Right atrium auricular region (tissue), 2 donors: Measurements from ENCODE around the gene DNTT. TPM values are rescaled to one million over a fixed set of nuclear protein-coding genes. Genes with fewer than 3 reads are reported as not detected.

Experiments used
- DNase-seq: peaks from one replicate; pipeline ENCODE4 v3.0.0-alpha.2; 2019; ENCODE audit warnings: low spot score
- H3K27ac ChIP-seq, 2 donors: fragments of 200-600 bp; sonication (generic); 1 replicate in 1 of 2; 2 replicates in 1 of 2; pipeline ENCODE4 v1.5.1; 2016 to 2019
- H3K27me3 ChIP-seq, 2 donors: fragments of 200-600 bp; sonication (generic); one replicate each; pipeline versions ENCODE4 v1.5.1 to v1.6.0; 2017 to 2019
- H3K36me3 ChIP-seq: fragments of 200-600 bp; sonication (generic); one replicate; pipeline ENCODE4 v1.5.1; 2016
- H3K4me1 ChIP-seq, 2 donors: fragments of 200-600 bp; sonication (generic); one replicate each; pipeline versions ENCODE4 v1.5.1 to v1.6.0; 2017 to 2019
- H3K4me3 ChIP-seq, 2 donors: fragments of 200-600 bp; sonication (generic); 1 replicate in 1 of 2; 2 replicates in 1 of 2; pipeline ENCODE4 v1.5.1; 2017 to 2019; ENCODE audit warnings: mild to moderate bottlenecking in 1 of 2, moderate library complexity in 1 of 2
- H3K9me3 ChIP-seq, 2 donors: fragments of 200-600 bp; sonication (generic); one replicate each; pipeline ENCODE4 v1.5.1; 2019
- CTCF ChIP-seq, 2 donors: fragments of 200-600 bp; sonication (generic); IDR thresholded peaks; one replicate each; pipeline ENCODE4 v1.5.1; 2019; ENCODE audit warnings: antibody characterized with exemption in 2 of 2
- total RNA-seq, 2 donors: library from RNA; depleted of rRNA; stranded (reverse); fragments of >200 nt; gene quantifications; one replicate each; pipeline ENCODE4 v1.1.0, GENCODE V29; 2016

Gene DNTT
- total RNA-seq, 2 donors from 2014 or later, result not detected

GRCh38 chr10:96344178-96344577, 39.9 kb downstream of the DNTT start:
- peaks cover 0 to 10% of the 10 kb centered on the region in 2 donors for H3K4me1 ChIP-seq
- H3K4me3 ChIP-seq, result no peak overlapping the region
- DNase-seq, result no peak
- TF ChIP-seq CTCF (IDR thresholded peaks at IDR 0.05), result no peak
- peaks cover 0 to 9% of the 10 kb centered on the region in 2 donors for H3K9me3 ChIP-seq
- H3K36me3 ChIP-seq, result no peaks in the 10 kb centered on the region
- no peaks in the 10 kb centered on the region for H3K27me3 ChIP-seq
- H3K27ac ChIP-seq, result no peak overlapping the region

- no peaks in the 10 kb centered on the region for H3K36me3 ChIP-seq
- TF ChIP-seq CTCF (IDR thresholded peaks at IDR 0.05), result no peak
- peaks cover 0 to 9% of the 10 kb centered on the region in 2 donors for H3K9me3 ChIP-seq
- no peaks in the 10 kb centered on the region for H3K27me3 ChIP-seq
- H3K4me3 ChIP-seq, result no peak overlapping the region
- H3K27ac ChIP-seq, result no peak overlapping the region
- no peak for DNase-seq
- H3K4me1 ChIP-seq, result no peaks in the 10 kb centered on the region
Measured at GRCh38 chr10:96345222-96345621, 41.0 kb downstream of the DNTT start.

GRCh38 chr10:96346295-96346694, 42.1 kb downstream of the DNTT start:
- no peaks in the 10 kb centered on the region for H3K4me1 ChIP-seq
- no peaks in the 10 kb centered on the region for H3K27me3 ChIP-seq
- no peak for TF ChIP-seq CTCF (IDR thresholded peaks at IDR 0.05)
- H3K9me3 ChIP-seq, result peaks cover 0 to 9% of the 10 kb centered on the region in 2 donors
- DNase-seq, result no peak
- H3K27ac ChIP-seq, result no peak overlapping the region
- no peaks in the 10 kb centered on the region for H3K36me3 ChIP-seq
- H3K4me3 ChIP-seq, result no peak overlapping the region

- no peaks in the 10 kb centered on the region for H3K9me3 ChIP-seq
- no peaks in the 10 kb centered on the region for H3K4me1 ChIP-seq
- no peak overlapping the region for H3K27ac ChIP-seq
- TF ChIP-seq CTCF (IDR thresholded peaks at IDR 0.05), result no peak
- H3K4me3 ChIP-seq, result no peak overlapping the region
- H3K27me3 ChIP-seq, result no peaks in the 10 kb centered on the region
- no peak for DNase-seq
- no peaks in the 10 kb centered on the region for H3K36me3 ChIP-seq
Measured at GRCh38 chr10:96352027-96352426, 47.8 kb downstream of the DNTT start.

- H3K27ac ChIP-seq, result no peak overlapping the region
- no peak for TF ChIP-seq CTCF (IDR thresholded peaks at IDR 0.05)
- H3K4me1 ChIP-seq, result no peaks in the 10 kb centered on the region
- DNase-seq, result no peak
- H3K9me3 ChIP-seq, result no peaks in the 10 kb centered on the region
- no peaks in the 10 kb centered on the region for H3K36me3 ChIP-seq
- H3K27me3 ChIP-seq, result no peaks in the 10 kb centered on the region
- no peak overlapping the region for H3K4me3 ChIP-seq
Measured at GRCh38 chr10:96352582-96352981, 48.3 kb downstream of the DNTT start.

- Histone ChIP-seq H3K4me3 (no peak overlapping the region), H3K4me1 (no peaks in the 10 kb centered on the region), H3K9me3 (no peaks in the 10 kb centered on the region), H3K27ac (no peak overlapping the region), H3K36me3 (no peaks in the 10 kb centered on the region), H3K27me3 (no peaks in the 10 kb centered on the region)
- DNase-seq, result no peak
- TF ChIP-seq CTCF (IDR thresholded peaks at IDR 0.05), result no peak
Measured at GRCh38 chr10:96357038-96357620, 52.9 kb downstream of the DNTT start.
